HG02943 (cell line): ENCODE data around the gene HAUS1.
"Not testable (repeated sequence)": the region's sequence is repeated elsewhere in the genome, so short reads cannot be mapped to it uniquely, and the experiment has no call there.

ENCODE experiments used
- ATAC-seq: cut with Tn5 transposase; IDR thresholded peaks from one replicate; pipeline ENCODE4 v1.9.1; 2021; ENCODE audit warnings: mild to moderate bottlenecking, low read depth, moderate library complexity; ENCODE audit not compliant: unreplicated experiment

Gene HAUS1

DNA sequence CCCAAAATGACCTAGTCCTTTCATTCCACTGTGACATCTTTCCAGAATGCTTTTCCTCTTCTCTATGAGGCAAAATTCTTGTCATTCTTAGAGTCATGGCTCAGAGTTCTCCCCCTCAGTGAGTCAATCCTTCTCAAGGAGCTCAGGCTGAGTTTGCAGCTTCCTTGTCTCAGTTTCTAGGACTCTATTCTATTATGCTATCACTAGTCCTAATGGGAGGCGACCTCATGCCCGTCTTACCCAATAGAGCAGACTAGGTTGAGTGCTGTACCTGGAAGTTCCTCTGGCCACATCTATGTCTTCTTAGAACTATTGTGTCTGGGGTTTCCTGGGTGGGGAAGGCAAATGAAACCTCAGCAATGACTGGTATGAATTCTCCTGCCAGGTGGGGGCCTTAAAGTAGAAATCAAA is 51.5 kb downstream of the HAUS1 start:
- ATAC-seq = no peak

GRCh38 chr18:46156124-46156745 is 52.0 kb downstream of the HAUS1 start:
- no peak for ATAC-seq

DNA sequence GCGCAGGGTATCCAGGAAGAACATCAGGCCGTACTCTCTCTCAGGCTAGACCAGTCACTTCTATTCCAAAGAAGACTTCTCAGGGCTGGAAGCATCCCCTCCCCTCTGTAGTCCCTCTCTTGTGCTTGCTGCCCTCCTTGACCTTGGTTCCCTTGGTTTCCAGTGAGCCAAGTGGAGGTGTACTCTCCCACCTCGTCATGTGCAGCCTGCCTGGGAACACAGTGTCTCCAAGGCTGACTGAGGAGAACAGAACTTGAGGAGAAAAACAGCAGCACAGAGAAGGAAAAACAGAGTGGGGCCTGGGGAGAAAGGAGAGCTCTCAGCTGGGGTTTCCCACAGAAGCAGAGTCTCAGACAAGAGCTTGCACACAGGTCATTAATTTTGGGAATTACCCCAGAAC is 52.7 kb downstream of the HAUS1 start:
- ATAC-seq = no peak

DNA sequence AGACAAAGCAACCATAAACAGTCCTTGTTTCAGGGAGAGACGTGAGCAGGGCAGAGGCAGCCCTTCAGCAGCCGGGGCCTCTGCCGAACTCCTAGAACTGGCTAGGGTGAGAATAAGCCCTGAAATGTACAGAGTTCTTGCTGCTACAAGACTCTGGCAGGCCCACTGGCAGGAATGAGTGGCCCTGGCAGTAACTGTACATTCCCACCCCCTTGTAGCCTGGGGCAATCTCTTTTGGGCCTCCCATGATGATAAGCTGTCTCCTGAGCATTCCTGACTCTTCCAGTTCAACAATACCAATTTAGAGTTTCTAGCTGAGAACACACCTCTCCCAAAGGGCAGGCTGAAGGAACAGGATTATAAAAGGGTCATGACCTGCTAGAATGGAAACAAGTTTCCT is 54.3 kb downstream of the HAUS1 start:
- no peak for ATAC-seq

DNA sequence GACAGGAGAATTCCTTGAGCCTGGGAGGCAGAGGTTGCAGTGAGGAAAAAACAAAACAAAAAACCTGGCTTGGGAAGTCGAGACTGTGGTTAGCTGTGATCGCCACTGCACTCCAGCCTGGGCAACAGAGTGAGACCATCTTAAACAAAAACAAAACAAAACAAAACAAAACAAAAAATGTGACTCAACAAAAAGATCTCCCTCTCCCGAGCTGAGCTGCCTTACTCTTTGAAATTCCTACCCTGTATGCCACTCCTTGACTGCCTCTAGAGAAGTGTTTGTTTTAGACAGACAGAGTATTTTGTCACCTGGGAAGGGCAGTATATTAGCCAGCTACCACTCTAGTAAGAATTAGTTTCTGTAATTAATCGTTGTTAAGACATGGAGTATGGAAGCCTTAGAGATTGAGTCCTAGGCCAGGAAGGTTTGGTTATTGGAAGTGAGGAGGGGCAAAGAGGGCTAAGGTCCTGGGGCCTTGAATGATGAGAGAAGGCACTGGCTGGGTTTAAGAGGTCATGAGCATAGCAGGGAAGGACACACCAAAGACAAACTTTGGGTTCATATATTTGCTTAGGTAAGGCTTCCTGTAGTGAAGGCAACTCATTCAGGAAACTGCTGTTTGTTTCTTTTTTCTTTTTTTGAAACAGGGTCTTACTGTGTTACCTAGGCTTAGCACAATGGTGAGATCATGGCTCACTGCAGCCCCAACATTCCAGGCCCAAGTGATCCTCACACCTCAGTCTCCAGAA is 56.0 kb downstream of the HAUS1 start:
- no peak for ATAC-seq

GRCh38 chr18:46160840-46161239 is 56.7 kb downstream of the HAUS1 start:
- not testable (repeated sequence) for ATAC-seq

- ATAC-seq = no peak
Observed at GRCh38 chr18:46161703-46162396, 57.7 kb downstream of the HAUS1 start.

DNA sequence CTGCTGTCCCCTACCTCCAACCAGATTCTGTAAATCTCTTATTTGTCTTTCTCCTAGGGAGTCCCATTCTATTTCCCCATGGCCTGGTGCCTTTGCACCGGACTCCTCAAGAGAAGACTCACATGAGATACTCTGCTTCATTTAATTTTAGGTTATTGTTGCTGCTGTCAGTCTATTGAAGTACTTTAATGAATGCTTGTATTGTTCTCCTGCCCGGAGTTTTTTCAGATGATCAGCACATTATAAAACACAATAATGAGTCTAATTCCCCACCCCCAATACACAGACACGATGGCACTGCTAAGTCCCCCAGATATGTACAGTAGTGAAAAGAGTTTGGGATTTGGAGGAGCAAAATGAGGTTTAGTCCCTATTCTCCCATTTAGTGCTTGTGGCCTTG is 58.9 kb downstream of the HAUS1 start:
- no peak for ATAC-seq

- ATAC-seq = no peak
Observed at GRCh38 chr18:46163941-46164499, 59.8 kb downstream of the HAUS1 start.

DNA sequence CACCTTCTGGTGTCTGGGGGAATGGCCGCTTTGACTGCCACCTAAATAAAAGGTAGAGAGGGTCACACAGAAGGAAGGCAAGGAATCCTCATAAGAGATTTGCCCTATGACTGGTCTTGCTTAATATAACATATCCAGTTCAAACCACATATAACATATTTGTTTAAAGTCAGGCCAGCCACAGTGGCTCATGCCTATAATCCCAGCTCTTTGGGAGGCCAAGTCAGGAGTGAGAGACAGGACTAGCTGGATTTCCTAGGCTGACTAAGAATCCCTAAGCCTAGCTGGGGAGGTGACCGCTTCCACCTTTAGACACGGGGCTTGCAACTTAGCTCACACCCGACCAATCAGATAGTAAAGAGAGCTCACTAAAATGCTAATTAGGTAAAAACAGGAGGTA is 60.3 kb downstream of the HAUS1 start:
- ATAC-seq = not testable (repeated sequence)

DNA sequence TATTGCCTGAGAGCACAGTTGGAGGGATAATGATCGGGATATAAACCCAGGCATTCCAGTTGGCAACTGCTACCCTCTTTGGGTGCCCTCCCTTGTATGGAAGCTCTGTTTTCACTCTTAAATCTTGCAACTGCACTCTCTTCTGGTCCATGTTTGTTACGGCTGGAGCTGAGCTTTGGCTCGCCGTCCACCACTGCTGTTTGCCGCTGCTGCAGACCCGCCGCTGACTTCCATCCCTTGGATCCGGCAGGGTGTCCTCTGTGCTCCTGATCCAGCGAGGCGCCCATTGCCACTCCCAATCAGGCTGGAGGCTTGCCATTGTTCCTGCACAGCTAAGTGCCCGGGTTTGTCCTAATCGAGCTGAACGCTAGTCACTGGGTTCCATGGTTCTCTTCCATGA is 60.7 kb downstream of the HAUS1 start:
- ATAC-seq = no peak

DNA sequence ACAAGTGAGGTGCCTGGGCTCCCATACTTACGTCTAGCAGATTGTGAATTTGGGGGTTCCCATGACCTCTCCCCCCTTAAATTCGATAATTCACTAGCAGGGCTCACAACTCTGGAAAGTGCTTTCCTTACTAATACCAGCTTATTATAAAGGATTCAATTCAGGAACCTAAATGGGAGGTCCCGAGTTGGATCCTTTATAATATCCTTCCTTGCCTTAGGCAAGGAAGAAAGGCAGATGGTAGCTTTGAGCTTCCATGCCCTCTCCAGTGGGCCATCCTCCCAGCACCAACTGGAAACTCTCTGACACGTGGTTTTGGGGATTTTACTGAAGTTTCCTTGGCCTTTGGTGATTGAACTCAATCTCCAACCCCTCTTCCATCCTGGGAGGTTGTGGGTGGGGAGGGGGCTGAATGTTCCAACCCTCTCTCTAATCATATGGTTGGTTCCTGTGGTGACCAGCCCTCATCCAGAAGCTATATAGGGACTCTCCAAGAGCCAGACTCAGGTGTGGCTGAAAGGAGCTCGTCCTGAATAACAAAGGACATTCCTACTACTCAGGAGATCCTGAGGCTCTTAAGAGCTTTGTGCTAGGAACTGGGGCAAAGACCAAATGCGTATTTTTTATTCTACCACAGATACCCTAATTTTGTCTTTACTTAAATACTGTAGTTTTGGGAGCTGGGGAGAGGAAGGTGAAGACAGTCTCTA is 62.2 kb downstream of the HAUS1 start:
- ATAC-seq = no peak

DNA sequence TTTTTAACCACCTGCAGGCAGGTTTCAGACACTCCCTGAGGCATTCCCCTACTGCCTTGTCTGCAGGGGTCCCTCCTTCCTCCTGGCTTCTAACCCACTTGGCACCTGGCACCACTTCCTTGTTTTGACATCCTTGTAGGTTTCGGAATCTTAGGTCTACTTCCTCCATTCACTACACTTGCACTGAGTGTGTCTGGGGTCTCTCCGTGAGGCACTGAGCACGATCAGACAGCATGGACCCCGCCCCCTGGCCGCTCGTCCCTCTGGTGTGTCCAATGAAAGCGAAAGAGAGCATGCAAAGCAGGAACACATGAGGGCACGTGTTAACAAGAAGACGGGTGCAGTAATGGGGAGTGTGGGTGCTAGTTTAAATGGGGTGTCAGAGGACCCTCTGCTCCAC is 63.8 kb downstream of the HAUS1 start:
- peak; percentile 96 for ATAC-seq

- no peak for ATAC-seq
Observed at GRCh38 chr18:46169464-46169941, 65.3 kb downstream of the HAUS1 start.

DNA sequence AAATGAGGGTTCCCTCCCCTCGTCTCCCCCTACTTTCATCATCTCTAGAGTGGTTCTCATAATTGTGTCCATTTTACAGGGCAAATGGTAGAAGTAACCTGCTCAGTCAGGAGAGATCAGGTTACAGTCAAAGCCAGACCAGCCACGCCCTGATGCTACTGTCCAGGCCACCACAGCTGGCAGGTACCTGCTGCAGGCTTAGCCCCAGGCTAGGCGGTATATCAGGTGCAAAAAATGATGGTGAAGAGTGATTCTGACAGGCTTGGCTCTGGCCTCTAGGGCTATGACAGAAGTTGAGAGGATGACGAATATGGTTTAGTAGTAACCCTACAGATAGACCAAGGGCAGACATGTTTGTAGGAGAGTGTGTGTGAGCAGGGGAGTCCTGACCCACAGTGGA is 67.1 kb downstream of the HAUS1 start:
- no peak for ATAC-seq

DNA sequence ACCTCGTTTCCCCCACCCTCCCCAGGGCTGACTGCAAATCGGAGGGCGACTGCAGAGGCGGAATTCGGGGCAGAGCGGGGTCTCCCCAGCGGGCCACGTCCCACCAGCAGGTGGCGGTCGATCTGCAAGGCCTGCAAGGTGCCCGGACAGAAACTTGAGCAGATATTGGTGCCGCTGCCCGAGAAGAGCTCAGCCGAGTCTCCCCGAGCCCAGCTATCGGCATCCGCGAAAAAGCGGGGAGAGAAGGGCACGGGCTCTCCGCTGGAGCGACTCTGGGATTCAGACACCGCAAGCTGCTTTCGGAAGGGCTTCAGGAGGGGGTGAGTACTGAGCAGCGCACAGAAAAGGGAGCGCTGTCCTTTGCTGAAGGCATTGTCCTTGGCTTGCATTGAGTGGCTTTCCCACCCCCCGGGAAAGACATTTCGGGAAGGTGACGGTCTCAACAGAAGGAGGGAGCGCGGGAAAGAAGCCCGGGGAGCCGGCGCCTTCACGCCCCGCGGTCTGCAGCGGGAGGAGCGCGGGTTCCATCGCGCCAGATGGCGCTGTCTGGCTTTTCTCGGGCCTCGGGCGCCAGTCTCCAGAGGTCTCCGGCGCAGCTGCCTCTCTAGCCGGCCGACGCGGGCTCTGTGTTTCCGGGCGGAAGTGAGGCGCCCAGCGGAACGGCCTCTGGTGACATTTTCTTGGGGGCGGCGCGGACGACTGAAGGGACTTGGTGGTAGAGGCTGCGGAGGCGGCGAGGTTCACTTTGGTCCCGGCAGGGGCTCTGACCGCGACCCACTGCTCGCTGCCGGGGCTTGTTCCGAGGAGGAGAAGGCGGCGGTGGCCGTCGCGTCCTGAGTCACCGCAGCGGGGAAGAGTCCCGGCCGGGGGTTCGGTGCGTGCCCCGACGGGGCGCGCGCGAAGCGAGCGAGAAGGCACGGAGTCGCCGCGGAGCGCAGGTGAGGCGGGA is 69.5 kb downstream of the HAUS1 start:
- ATAC-seq = peak; percentile 75

DNA sequence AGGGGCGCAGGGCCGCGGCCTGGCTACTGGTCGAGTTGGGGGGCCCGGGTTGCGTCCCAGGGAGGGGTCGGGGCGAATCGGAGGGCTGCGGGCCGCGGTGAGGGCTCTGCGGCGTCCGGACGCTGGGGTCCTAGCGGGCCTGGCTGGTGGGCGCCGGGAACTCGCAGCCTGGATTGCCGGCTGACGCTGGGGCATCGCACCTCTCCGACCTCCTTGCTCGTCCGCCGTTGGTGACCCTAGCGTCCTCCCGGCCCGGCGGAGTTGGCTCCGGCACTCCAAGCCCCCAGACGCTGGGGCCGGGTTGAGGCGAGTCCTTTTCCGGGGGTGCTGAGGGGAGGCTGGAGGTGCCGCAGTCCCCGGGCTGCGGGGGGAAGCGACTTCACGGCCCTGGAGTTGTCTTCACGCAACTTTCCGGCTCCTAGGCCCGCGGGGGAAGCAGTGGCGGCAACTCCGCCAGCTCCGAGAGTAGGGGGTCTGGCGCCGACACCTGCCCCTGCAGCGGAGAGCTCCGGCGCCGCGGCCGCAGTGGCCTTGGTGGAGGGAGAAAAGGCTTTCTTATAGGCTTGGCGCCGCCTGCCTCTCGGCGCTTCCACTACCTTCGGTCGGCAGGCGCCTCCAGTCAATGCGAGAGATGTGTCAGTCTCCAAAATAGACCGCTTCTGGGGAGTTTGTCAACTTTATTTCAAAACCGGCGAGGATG is 70.3 kb downstream of the HAUS1 start:
- ATAC-seq = peak; percentile 19

- no peak for ATAC-seq
Observed at GRCh38 chr18:46176001-46176400, 71.8 kb downstream of the HAUS1 start.
